HG03460 (cell line): ENCODE data around the gene PDLIM3.
A peak's percentile ranks its signal among the peaks of the same experiment; 100 is the strongest.

Source experiments
- ATAC-seq: cut with Tn5 transposase; IDR thresholded peaks from one replicate; pipeline ENCODE4 v1.9.1; 2021; ENCODE audit not compliant: unreplicated experiment

Gene PDLIM3

GRCh38 chr4:185472103-185472542 is 63.2 kb downstream of the PDLIM3 start:
- ATAC-seq = no peak

DNA sequence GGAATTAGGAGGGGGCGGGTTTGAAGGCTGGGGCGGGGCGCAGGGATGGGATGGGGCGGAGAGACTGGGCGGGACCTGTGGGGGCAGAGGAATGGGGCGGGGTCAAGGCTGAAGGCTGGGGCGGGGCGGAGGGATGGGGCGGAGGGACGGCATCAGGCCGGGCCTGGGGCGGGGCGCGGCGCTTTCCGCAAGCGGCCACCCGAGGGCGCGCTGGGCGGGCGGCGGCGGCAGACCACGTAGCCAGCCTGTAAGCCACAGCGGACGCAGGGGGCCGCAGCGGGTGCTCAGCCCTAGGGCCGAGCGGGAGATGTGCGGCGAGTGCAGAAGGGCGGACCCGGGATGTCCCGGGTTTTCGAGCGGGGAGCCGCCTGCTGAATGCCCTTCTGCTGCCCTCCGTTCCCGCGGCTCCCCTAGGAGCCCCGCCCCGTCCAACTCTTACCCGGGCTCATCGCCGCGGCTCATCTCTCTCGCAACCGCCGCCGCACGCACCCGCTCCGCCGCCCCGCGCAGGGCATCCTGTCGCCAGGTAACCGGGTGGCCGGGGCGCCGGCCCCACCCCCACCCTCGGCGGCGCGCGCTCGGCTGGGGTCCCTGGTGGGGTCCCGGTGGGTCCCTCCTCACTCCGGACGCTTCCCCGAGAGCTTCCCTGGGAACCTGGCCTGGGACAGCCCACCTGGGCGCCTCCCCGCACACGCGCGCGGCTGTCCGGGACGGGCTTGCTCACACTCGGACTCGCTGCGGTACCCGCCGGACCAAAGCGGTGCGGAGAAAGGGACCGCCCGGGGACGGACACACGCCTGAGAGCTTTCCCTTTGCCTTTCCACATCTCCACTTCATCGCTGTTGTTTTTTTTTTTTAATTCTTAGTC is 63.8 kb downstream of the PDLIM3 start, which contains the start of gene CCDC110:
Gene CCDC110 (minus strand): TSS at position 499 of the 868 bp plus-strand sequence. CDS start 50 bp downstream, at position 449.
- ATAC-seq = peak; percentile 92

DNA sequence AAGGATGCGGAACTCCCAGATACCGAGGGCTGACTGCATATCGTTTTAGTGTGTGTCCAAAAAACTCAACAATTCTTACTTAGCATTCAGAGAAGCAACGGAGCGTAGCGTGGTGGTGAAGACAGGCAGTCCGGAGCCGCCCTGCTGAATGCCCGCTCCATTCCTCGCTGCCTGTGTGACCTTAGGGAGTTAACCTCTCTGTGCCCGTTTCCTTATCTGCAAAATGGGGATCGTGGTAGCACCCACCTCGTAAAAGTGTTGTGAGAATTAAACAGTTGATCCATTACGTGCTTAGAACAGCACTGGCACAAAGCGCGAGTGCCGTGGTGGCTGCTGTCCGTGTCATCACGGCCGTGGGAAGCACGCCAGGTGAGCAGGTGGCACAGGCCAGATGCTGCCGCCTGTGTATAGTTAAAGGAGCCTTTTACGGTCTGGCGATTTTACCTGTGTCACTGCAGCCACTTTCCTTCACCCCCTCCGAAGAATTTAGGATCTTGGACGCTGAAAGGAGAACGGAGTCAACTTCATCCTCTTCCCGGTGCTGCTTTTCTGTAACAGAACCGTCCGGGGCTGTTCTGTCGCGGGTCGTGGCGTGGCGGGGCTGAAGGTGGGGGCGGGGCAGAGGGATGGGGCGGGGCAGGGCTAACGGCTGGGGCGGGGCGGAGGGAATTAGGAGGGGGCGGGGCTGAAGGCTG is 64.7 kb downstream of the PDLIM3 start:
- no peak for ATAC-seq

- ATAC-seq = no peak
Observed at GRCh38 chr4:185469580-185470154, 65.6 kb downstream of the PDLIM3 start.

GRCh38 chr4:185468999-185469398 is 66.3 kb downstream of the PDLIM3 start:
- ATAC-seq = no peak

GRCh38 chr4:185467991-185468390 is 67.3 kb downstream of the PDLIM3 start:
- ATAC-seq = no peak

DNA sequence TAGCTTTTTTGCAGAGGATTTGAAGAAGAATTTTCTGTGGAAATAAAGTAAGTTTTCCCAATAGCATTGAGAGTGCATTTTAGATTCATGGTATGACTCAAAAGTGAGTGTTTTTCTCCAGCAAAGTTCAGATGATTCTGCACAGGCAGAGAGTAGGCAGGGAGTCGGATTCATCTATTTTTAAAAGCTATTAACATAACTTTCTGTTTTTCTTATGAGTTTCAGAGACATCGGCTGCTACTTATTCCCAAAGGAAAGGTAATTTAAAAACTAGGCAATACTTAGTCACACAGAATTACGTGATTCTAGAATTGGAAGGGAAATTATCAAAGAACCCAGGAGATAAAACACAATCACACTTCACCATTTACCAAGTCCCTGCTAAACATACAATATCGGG is 68.2 kb downstream of the PDLIM3 start:
- ATAC-seq = no peak

DNA sequence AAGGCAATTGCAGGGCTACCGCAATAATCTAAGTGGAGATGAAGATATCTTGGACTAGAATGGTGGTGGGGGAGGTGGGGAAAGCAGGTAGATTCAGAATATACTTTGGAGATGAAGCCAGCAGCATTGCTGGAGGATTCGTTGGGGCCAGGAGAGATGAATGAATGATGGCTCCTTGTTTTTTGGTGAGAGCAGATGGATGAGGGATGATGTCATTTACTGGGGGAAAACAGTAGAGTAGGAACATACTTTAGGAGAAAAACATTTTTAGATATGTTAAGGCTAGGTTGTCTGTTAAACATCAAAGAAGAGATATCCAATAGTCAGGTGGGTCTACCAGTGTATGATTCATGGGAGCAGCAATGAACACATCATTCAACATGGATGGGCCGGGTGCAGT is 69.6 kb downstream of the PDLIM3 start:
- ATAC-seq = no peak

GRCh38 chr4:185464887-185465286 is 70.4 kb downstream of the PDLIM3 start:
- no peak for ATAC-seq

- no peak for ATAC-seq
Observed at GRCh38 chr4:185464183-185464582, 71.1 kb downstream of the PDLIM3 start.

DNA sequence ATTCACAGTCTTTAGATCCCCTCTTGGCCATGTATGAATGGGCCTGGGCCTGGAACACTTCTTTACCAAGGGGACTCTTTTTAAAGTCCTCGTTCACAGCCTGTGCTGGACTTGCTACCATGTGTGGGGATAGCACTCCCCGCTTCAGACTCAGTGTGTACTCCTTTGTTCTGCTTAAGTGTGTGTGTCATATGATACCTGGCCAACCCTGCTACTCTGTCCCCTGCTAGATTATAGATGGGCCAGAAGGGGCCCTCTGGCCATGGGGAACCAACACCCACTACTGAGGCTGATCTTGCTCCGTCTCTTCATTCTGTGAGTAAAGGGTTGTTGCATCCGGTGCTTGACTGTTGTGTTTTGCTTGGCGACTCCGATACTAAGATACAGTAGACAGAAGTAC is 71.8 kb downstream of the PDLIM3 start:
- no peak for ATAC-seq

DNA sequence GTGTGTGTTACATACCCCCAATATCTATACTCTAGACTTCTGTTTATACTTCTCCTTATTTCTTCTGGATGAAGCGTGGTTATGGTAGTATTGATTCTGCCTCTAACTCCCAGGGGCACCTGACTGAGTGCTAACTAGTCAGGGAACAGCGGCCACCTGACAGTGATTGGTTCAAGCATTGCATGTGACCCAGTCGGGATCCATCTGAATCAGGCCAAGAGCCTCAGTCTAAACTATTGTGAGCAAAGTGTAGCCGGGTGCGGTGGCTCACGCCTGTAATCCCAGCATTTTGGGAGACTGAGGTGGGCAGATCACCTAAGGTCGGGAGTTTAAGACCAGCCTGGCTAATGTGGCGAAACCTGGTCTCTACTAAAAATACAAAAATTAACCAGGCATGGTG is 73.7 kb downstream of the PDLIM3 start:
- ATAC-seq = no peak

- no peak for ATAC-seq
Observed at GRCh38 chr4:185457136-185457535, 78.2 kb downstream of the PDLIM3 start.

GRCh38 chr4:185456131-185456530 is 79.2 kb downstream of the PDLIM3 start:
- no peak for ATAC-seq
